ENCODE results near the gene NFIB. TPM values are rescaled to one million over a fixed set of nuclear protein-coding genes. Genes with fewer than 3 reads are reported as not detected.
A peak's percentile ranks its signal among the peaks of the same experiment; 100 is the strongest.

The NFIB gene
- total and polyA plus RNA-seq, 2 of the 8 experiments (the other 6 are each of a cell fraction or from before 2014, with no cell fraction given), result 2.6 to 13.1 TPM

DNA sequence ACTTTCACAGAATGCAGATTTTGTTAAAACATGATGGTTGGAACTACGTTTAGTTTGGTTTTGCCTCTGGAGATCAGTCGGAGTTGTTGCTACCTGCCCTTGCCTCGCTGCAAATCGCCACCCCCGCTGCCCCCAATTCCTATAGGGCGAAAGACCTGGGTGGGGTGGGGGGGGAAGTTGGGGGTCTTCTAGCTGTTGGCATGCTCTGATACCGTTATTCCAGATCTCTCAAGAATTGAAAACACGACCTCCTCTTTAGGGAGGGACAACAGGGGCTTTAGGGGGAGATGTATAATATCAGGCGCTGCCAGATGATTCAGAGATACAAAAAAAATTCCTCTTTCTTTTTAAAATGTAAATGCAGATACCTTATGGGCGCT lies 36.4 kb upstream of the NFIB start:
- H3K27me3 ChIP-seq (replicated peaks in 1 of 4; ENCODE audit: control insufficient read depth in 3 of 4, extremely low read depth in 1 of 4, insufficient read depth in 3 of 4, low read length in 3 of 4), result peaks cover 28 to 78% (median 64%) of the 10 kb centered on the region in 4 experiments
- no peak overlapping the region for H2BK12ac ChIP-seq (ENCODE audit: low read depth, low read length)
- H2BK20ac ChIP-seq (ENCODE audit: low read length), result no peak overlapping the region
- no peak overlapping the region for H3K56ac ChIP-seq (replicated peaks; ENCODE audit: insufficient read length, low read depth, low read length)
- H4K5ac ChIP-seq (ENCODE audit: insufficient read length, low read depth, low read length), result no peak overlapping the region
- H3K23ac ChIP-seq (ENCODE audit: insufficient read length), result no peak overlapping the region
- H2BK120ac ChIP-seq (replicated peaks; ENCODE audit: low read depth, low read length), result no peak overlapping the region
- H4K8ac ChIP-seq (ENCODE audit: extremely low read depth, insufficient read depth, low read length), result no peak overlapping the region
- FAIRE-seq (no peak), DNase-seq (ENCODE audit: low read depth in 1 of 2, low spot score in 2 of 2) (no peak)
- H3K18ac ChIP-seq (ENCODE audit: extremely low read depth, low read length), result no peak overlapping the region
- POLR2A ChIA-PET (ENCODE audit: partially characterized antibody), result interaction anchor here (1.2 kb wide), 1 partner anchor 34 kb away, joined by 4 read pairs; no protein-coding TSS in a partner anchor
- 4% methylated on average over 10 of the region's 10 CpGs; no CpG with 5 or more reads in 1 of the 2 experiments for WGBS, 2 experiments (ENCODE audit: extremely low coverage in 1 of 2, insufficient coverage in 1 of 2, insufficient read length in 1 of 2, insufficient replicate concordance in 2 of 2, low coverage in 1 of 2, low lambda C conversion rate in 2 of 2, missing lambda C conversion rate in 1 of 2)
- H2BK15ac ChIP-seq (ENCODE audit: low read length), result no peak overlapping the region
- no peak overlapping the region for H3K4ac ChIP-seq (replicated peaks; ENCODE audit: insufficient read length, low read depth, low read length)
- no peak overlapping the region for H3K9ac ChIP-seq (replicated peaks in 1 of 4; ENCODE audit: extremely low read depth in 1 of 4, low read depth in 3 of 4, low read length in 3 of 4)
- H3K36me3 ChIP-seq (ENCODE audit: control insufficient read depth in 2 of 4, insufficient read depth in 4 of 4, low read length in 3 of 4), result no peaks in the 10 kb centered on the region
- H3K79me2 ChIP-seq (ENCODE audit: control insufficient read depth in 1 of 2, insufficient read depth in 2 of 2, low read length in 2 of 2), result no peaks in the 10 kb centered on the region
- H2AK5ac ChIP-seq (ENCODE audit: low read depth, low read length), result no peak overlapping the region
- no peak overlapping the region for H2AFZ ChIP-seq (ENCODE audit: low read length)
- H3K9me3 ChIP-seq (ENCODE audit: insufficient read depth in 2 of 2, low read depth in 1 of 2, low read length in 1 of 2), result no peaks in the 10 kb centered on the region
- no peak overlapping the region for H3K14ac ChIP-seq (ENCODE audit: insufficient read length)
- H3K4me3 ChIP-seq (ENCODE audit: extremely low read depth in 1 of 4, insufficient read depth in 2 of 4, low read depth in 3 of 4, low read length in 4 of 4), result peak overlapping the region in 3 of 4 experiments; percentile 11 to 67 (median 60); a peak in 4 of 8 replicates
- peak overlapping the region; percentile 93 to 95 for H3K4me2 ChIP-seq (ENCODE audit: insufficient read depth in 1 of 2, low read depth in 2 of 2, low read length in 2 of 2)
- no peak overlapping the region for H3K27ac ChIP-seq (ENCODE audit: low read depth, low read length)
- H3K23me2 ChIP-seq (ENCODE audit: low read depth, low read length), result peaks cover 36% of the 10 kb centered on the region
- no peak overlapping the region for H2BK5ac ChIP-seq (ENCODE audit: low read depth, low read length)
- peaks cover 0 to 2% of the 10 kb centered on the region in 2 experiments for H4K20me1 ChIP-seq (replicated peaks in 1 of 2; ENCODE audit: control insufficient read depth in 1 of 2, insufficient read depth in 2 of 2, low read length in 2 of 2)
- no peaks in the 10 kb centered on the region for H3K79me1 ChIP-seq (ENCODE audit: low read depth, low read length)
- H3K4me1 ChIP-seq (replicated peaks in 1 of 4; ENCODE audit: control insufficient read depth in 3 of 4, insufficient read depth in 4 of 4, low read length in 3 of 4), result peaks cover 7 to 22% (median 13%) of the 10 kb centered on the region in 4 experiments
- CTCF ChIA-PET (ENCODE audit: partially characterized antibody), result interaction anchor here (3.8 kb wide), 1 partner anchor 51 kb away, joined by 23 read pairs; no protein-coding TSS in a partner anchor
- no peak overlapping the region for H4K91ac ChIP-seq (replicated peaks; ENCODE audit: insufficient read length, low read length)
- TF ChIP-seq TAF7 (optimal IDR thresholded peaks at IDR 0.05; ENCODE audit: borderline replicate concordance, low read depth, low read length), result no peak
- TF ChIP-seq NRF1 (IDR thresholded peaks at IDR 0.05; ENCODE audit: low read depth, low read length), result no peak
- no peak for TF ChIP-seq PHF8 (conservative IDR thresholded peaks at IDR 0.05; ENCODE audit: low read depth, low read length)
- TF ChIP-seq TCF12 (IDR thresholded peaks at IDR 0.05; ENCODE audit: low read depth, low read length), result no peak
- no peak for TF ChIP-seq SP2 (IDR thresholded peaks at IDR 0.05; ENCODE audit: low read length)
- TF ChIP-seq, protein P1, sequence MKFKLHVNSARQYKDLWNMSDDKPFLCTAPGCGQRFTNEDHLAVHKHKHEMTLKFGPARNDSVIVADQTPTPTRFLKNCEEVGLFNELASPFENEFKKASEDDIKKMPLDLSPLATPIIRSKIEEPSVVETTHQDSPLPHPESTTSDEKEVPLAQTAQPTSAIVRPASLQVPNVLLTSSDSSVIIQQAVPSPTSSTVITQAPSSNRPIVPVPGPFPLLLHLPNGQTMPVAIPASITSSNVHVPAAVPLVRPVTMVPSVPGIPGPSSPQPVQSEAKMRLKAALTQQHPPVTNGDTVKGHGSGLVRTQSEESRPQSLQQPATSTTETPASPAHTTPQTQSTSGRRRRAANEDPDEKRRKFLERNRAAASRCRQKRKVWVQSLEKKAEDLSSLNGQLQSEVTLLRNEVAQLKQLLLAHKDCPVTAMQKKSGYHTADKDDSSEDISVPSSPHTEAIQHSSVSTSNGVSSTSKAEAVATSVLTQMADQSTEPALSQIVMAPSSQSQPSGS (IDR thresholded peaks at IDR 0.05; ENCODE audit: low read length), result no peak
- TF ChIP-seq EZH2 (IDR thresholded peaks at IDR 0.05; ENCODE audit: low read depth, low read length, severe bottlenecking), result no peak
- TF ChIP-seq, protein P2, sequence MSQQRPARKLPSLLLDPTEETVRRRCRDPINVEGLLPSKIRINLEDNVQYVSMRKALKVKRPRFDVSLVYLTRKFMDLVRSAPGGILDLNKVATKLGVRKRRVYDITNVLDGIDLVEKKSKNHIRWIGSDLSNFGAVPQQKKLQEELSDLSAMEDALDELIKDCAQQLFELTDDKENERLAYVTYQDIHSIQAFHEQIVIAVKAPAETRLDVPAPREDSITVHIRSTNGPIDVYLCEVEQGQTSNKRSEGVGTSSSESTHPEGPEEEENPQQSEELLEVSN (IDR thresholded peaks at IDR 0.05), result no peak
- TF ChIP-seq CEBPB (IDR thresholded peaks at IDR 0.05; ENCODE audit: low read depth, low read length), result no peak
- TF ChIP-seq RNF2 (IDR thresholded peaks at IDR 0.05; ENCODE audit: borderline replicate concordance, low read depth, low read length, missing control alignments, poor library complexity, severe bottlenecking), result no peak
- no peak for TF ChIP-seq KDM5A (IDR thresholded peaks at IDR 0.05; ENCODE audit: low read length)
